Lower leg skin (tissue), 3 donors: ENCODE results near the gene ZBTB49.

ENCODE experiments used
- CTCF ChIP-seq, 3 donors: fragments of 450-650 bp; IDR thresholded peaks; one replicate each; pipeline ENCODE4 v1.5.1; 2016; ENCODE audit warnings: antibody characterized with exemption in 3 of 3, mild to moderate bottlenecking in 3 of 3, moderate library complexity in 2 of 3
- POLR2A ChIP-seq, 2 donors: fragments of 450-650 bp; IDR thresholded peaks; one replicate each; pipeline ENCODE4 v1.6.1; 2016 to 2017; ENCODE audit warnings: antibody characterized with exemption in 2 of 2, mild to moderate bottlenecking in 1 of 2, moderate library complexity in 1 of 2

GRCh38 chr4:4355302-4355701 is 65.3 kb downstream of the ZBTB49 start:
- TF ChIP-seq CTCF (IDR thresholded peaks at IDR 0.05) = no peak
- no peak for TF ChIP-seq POLR2A (IDR thresholded peaks at IDR 0.05)
